ACC112 (cell line): Measurements from ENCODE around the gene AP1AR.
A peak's percentile ranks its signal among the peaks of the same experiment; 100 is the strongest.
"Not testable (repeated sequence)": the region's sequence is repeated elsewhere in the genome, so short reads cannot be mapped to it uniquely, and the experiment has no call there.

ENCODE experiments used
- H2AFZ ChIP-seq: fragments of 200-600 bp; sonication (generic); one replicate; pipeline ENCODE4 v1.6.0; 2017; ENCODE audit warnings: antibody characterized with exemption, low read length; ENCODE audit not compliant: unreplicated experiment
- H3K27ac ChIP-seq: fragments of 200-600 bp; sonication (generic); 2 replicates; pipeline ENCODE4 v1.5.1; 2014; ENCODE audit warnings: low read depth, mild to moderate bottlenecking, antibody characterized with exemption, low read length, moderate library complexity
- H3K27me3 ChIP-seq: fragments of 200-600 bp; sonication (generic); 2 replicates; pipeline ENCODE4 v1.6.1; 2014; ENCODE audit warnings: mild to moderate bottlenecking, antibody characterized with exemption, low read length, moderate library complexity, mixed read lengths; ENCODE audit not compliant: insufficient read depth
- H3K36me3 ChIP-seq: fragments of 200-600 bp; sonication (generic); 2 replicates; pipeline ENCODE4 v1.6.1; 2016; ENCODE audit warnings: mild to moderate bottlenecking, antibody characterized with exemption, low read length, moderate library complexity, mixed read lengths; ENCODE audit not compliant: insufficient read depth
- H3K4me1 ChIP-seq: fragments of 200-600 bp; sonication (generic); one replicate; pipeline ENCODE4 v1.6.1; 2016; ENCODE audit warnings: low read length, mixed read lengths; ENCODE audit not compliant: insufficient read depth, unreplicated experiment, control insufficient read depth
- H3K4me3 ChIP-seq: fragments of 200-600 bp; sonication (generic); 2 replicates; pipeline ENCODE4 v1.5.1; 2014; ENCODE audit warnings: mild to moderate bottlenecking, low read depth, low read length
- H3K79me2 ChIP-seq: fragments of 200-600 bp; sonication (generic); one replicate; pipeline ENCODE4 v1.6.0; 2016; ENCODE audit warnings: low read length; ENCODE audit not compliant: control insufficient read depth, unreplicated experiment, insufficient read depth

The AP1AR gene

DNA sequence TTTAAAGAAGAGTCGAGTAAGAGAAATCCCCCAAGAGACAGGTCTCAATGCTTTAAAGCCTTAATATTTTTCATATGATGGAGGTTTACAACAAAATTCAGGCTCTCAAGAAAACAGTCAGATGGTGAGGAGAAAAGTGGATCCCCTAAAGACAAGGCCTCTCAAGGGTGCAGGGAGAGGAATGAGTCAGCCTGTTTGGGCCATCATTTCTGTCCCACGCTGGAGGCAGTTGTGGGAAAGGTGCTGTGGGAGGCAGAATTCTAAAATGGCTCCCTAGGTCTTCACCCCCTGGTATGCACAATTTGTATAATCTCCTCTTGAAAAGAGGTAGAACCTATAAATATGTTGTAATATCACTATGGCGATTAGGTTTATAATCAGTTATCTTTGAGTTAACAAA is 58.8 kb downstream of the AP1AR start:
- peaks cover 3% of the 10 kb centered on the region for H3K79me2 ChIP-seq

GRCh38 chr4:112296949-112297880 is 65.6 kb downstream of the AP1AR start, which contains the start of gene ALPK1:
Gene ALPK1 (plus strand): TSS chr4:112297369.
- H2AFZ ChIP-seq: peak within 1 kb of the TSS; percentile 96
- H3K27ac ChIP-seq: peak within 1 kb of the TSS; percentile 42
- H3K27me3 ChIP-seq: no peaks in the 10 kb centered on the region
- H3K4me3 ChIP-seq: peak within 1 kb of the TSS; percentile 83
- no peaks in the 10 kb centered on the region for H3K36me3 ChIP-seq
- H3K79me2 ChIP-seq: no peaks in the 10 kb centered on the region
- H3K4me1 ChIP-seq: no peaks in the 10 kb centered on the region

More for the DNA sequence above, 58.8 kb downstream of the AP1AR start:
- no peak overlapping the region for H2AFZ ChIP-seq
- H3K4me3 ChIP-seq: no peak overlapping the region
- no peaks in the 10 kb centered on the region for H3K27me3 ChIP-seq
- H3K36me3 ChIP-seq: no peaks in the 10 kb centered on the region
- no peaks in the 10 kb centered on the region for H3K4me1 ChIP-seq
- no peak overlapping the region for H3K27ac ChIP-seq

GRCh38 chr4:112299721-112300120 is 68.1 kb downstream of the AP1AR start:
- Histone ChIP-seq H3K36me3 (no peaks in the 10 kb centered on the region), H2AFZ (no peak overlapping the region), H3K79me2 (no peaks in the 10 kb centered on the region), H3K4me1 (no peaks in the 10 kb centered on the region), H3K27me3 (no peaks in the 10 kb centered on the region), H3K4me3 (no peak overlapping the region), H3K27ac (no peak overlapping the region)

- Histone ChIP-seq H3K36me3 (no peaks in the 10 kb centered on the region), H3K27me3 (no peaks in the 10 kb centered on the region), H3K4me1 (no peaks in the 10 kb centered on the region), H3K4me3 (no peak overlapping the region), H3K79me2 (no peaks in the 10 kb centered on the region), H2AFZ (no peak overlapping the region), H3K27ac (no peak overlapping the region)
These were observed 71.0 kb downstream of the AP1AR start for GRCh38 chr4:112302320-112303274.

DNA sequence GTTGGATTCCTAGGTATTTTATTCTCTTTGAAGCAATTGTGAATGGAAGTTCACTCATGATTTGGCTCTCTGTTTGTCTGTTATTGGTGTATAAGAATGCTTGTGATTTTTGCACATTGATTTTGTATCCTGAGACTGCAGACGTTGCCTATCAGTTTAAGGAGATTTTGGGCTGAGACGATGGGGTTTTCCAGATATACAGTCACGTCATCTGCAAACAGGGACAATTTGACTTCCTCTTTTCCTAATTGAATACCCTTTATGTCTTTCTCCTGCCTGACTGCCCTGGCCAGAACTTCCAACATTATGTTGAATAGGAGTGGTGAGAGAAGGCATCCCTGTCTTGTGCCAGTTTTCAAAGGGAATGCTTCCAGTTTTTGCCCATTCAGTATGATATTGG is 73.9 kb downstream of the AP1AR start:
- not testable (repeated sequence) for H3K79me2 ChIP-seq, H3K27me3 ChIP-seq, H3K27ac ChIP-seq, H3K36me3 ChIP-seq, H2AFZ ChIP-seq, H3K4me3 ChIP-seq, H3K4me1 ChIP-seq

DNA sequence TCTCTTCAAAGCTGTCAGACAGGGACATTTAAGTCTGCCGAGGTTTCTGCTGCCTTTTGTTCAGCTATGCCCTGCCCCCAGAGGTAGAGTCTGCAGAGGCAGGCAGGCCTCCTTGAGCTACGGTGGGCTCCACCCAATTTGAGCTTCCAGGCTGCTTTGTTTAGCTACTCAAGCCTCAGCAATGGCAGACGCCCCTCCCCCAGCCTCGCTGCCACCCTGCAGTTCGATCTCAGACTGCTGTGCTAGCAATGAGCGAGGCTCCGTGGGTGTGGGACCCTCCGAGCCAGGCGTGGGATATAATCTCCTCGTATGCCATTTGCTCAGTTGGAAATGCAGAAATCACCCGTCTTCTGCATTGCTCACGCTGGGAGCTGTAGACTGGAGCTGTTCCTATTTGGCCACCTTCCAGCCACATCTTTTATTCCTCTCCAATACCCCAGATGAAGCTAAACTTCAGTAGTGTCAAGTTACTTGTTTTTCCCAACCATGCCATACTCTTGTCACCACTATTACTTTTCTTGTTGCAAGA is 77.7 kb downstream of the AP1AR start:
- H3K4me1 ChIP-seq, H3K4me3 ChIP-seq, H3K79me2 ChIP-seq, H2AFZ ChIP-seq, H3K27me3 ChIP-seq, H3K36me3 ChIP-seq, H3K27ac ChIP-seq: not testable (repeated sequence)

DNA sequence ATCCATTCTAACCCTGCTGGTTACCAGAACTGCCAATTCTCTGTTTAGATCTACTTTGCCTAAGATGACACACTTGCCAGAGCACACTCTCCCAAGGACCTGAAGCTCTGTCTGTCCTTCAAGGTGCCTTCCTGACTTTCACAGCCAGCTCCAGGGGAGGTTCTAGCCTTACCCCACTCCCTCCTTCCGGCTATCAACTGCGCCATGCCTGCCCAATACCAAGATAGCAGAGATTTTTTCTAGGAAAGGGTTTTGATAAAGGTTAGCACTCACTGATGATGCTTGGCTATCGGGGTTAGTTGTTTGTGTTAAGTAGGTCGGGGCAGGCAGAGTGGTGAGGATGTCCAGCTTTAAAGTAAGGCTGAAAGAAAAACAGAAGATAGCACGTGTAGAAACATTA is 79.9 kb downstream of the AP1AR start:
- Histone ChIP-seq H3K4me1 (no peaks in the 10 kb centered on the region), H3K27ac (no peak overlapping the region), H3K4me3 (no peak overlapping the region), H3K27me3 (no peaks in the 10 kb centered on the region), H3K79me2 (no peaks in the 10 kb centered on the region), H3K36me3 (no peaks in the 10 kb centered on the region), H2AFZ (no peak overlapping the region)

GRCh38 chr4:112312610-112313239 is 81.1 kb downstream of the AP1AR start:
- Histone ChIP-seq H3K79me2 (no peaks in the 10 kb centered on the region), H3K36me3 (no peaks in the 10 kb centered on the region), H3K27me3 (no peaks in the 10 kb centered on the region), H3K27ac (no peak overlapping the region), H3K4me1 (no peaks in the 10 kb centered on the region), H3K4me3 (no peak overlapping the region), H2AFZ (no peak overlapping the region)

- H2AFZ ChIP-seq: no peak overlapping the region
- no peaks in the 10 kb centered on the region for H3K27me3 ChIP-seq
- no peak overlapping the region for H3K27ac ChIP-seq
- no peak overlapping the region for H3K4me3 ChIP-seq
- no peaks in the 10 kb centered on the region for H3K4me1 ChIP-seq
- H3K36me3 ChIP-seq: no peaks in the 10 kb centered on the region
- H3K79me2 ChIP-seq: no peaks in the 10 kb centered on the region
These were observed 83.9 kb downstream of the AP1AR start for GRCh38 chr4:112315446-112315845.

DNA sequence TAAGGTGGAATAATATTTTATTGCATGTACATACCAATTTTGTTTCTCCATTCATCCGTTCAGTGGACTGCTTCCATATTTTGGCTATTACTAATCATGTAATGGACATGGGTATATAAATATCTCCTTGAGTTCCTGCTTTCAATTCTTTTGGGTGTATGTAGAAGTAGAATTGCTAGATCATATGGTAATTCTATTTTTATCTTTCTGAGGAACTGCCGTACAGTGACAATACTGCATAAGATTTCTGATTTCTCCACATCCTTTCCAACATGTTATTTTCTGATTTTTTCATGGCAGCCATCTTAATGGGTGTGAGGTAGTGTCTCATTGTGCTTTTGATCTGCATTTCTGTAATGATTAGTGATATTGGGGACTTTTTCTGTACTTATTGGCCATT is 84.8 kb downstream of the AP1AR start:
- H3K4me3 ChIP-seq: no peak overlapping the region
- no peaks in the 10 kb centered on the region for H3K36me3 ChIP-seq
- H3K4me1 ChIP-seq: no peaks in the 10 kb centered on the region
- H3K27me3 ChIP-seq: no peaks in the 10 kb centered on the region
- H2AFZ ChIP-seq: no peak overlapping the region
- H3K27ac ChIP-seq: no peak overlapping the region
- H3K79me2 ChIP-seq: no peaks in the 10 kb centered on the region
